Mucosa of stomach (tissue), 1 donor: Measurements from ENCODE around the gene CAMTA1.
"Not testable (repeated sequence)": the region's sequence is repeated elsewhere in the genome, so short reads cannot be mapped to it uniquely, and the experiment has no call there.

Experiments
- H3K27me3 ChIP-seq: one replicate; pipeline ENCODE4 v1.7.0; 2013; ENCODE audit warnings: mild to moderate bottlenecking, low read length; ENCODE audit not compliant: control insufficient read depth, insufficient read depth
- H3K36me3 ChIP-seq: one replicate; pipeline ENCODE4 v1.7.0; 2013; ENCODE audit warnings: low read length; ENCODE audit not compliant: control insufficient read depth, insufficient read depth
- H3K4me1 ChIP-seq: one replicate; pipeline ENCODE4 v1.7.0; 2013; ENCODE audit warnings: mild to moderate bottlenecking, low read length; ENCODE audit not compliant: control insufficient read depth, insufficient read depth
- H3K4me3 ChIP-seq: one replicate; pipeline ENCODE4 v1.7.0; 2013; ENCODE audit warnings: low read length
- H3K9ac ChIP-seq: one replicate; pipeline ENCODE4 v1.7.0; 2013; ENCODE audit warnings: mild to moderate bottlenecking, low read length, moderate library complexity
- H3K9me3 ChIP-seq: one replicate; pipeline ENCODE4 v1.7.0; 2013; ENCODE audit warnings: mild to moderate bottlenecking, low read length, moderate library complexity; ENCODE audit not compliant: control insufficient read depth
- donor health status: Pancreatic carcinoma.

Gene CAMTA1

DNA sequence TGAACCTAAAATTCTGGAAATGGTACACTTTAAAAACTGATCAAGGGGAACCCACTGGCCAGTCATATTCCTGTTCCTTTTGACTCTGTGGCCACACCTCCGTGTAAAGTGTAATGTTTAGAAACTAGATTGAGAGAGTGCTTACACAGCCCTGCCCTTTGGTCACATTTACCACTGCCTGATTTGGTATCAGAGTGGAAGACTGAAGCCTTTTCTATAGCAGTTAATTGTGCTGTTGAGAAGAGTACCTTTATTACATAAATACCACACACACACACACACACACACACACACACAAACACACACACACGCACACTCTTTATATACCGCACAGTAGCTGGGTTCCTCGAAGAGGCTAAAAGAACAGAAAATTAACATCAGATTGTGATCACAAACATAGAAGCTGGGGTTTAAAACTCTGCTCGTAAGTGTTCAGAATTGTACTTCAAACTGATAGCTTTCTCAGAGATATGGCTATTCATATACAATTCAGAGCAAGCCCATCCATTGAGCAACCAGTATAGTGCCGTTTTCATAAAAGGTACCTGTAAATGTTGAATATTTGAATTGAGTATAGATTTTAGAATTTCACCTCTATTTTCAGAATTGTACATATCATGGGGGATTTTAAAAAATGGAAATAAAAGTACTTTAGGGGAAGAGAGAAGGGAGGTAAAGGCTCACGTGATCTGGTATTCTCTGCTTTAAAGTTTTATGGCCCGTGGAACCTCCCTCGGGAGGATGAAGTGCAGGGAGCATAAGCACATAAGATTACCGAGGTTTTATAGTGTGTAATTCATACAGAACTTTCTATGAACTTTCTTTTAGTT, 37.5 kb downstream of the CAMTA1 start:
- H3K27me3 ChIP-seq, result no peaks in the 10 kb centered on the region
- H3K36me3 ChIP-seq, result no peaks in the 10 kb centered on the region
- peak overlapping the region; percentile 66 for H3K9ac ChIP-seq
- H3K4me3 ChIP-seq, result peak overlapping the region; percentile 32
- peaks cover 44% of the 10 kb centered on the region for H3K4me1 ChIP-seq
- no peaks in the 10 kb centered on the region for H3K9me3 ChIP-seq

DNA sequence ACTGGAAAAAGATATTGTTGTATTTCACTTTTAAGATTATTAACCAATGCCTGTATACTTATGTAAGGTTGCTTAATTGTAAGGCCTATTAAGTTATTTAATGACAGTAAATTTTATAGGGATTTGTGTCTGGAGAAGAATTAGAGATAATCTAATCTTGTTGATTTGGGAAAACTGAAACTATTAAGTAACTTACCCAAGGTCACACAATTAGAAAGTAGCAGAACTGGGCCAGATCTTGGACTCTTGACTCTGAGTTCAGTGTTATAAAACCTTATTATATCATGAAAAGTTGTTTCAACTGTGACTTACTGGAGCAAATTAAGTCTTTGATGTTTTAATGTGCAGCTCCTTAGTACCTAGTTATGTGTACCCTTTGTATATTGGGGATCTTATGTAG, 38.5 kb downstream of the CAMTA1 start:
- H3K27me3 ChIP-seq, result no peaks in the 10 kb centered on the region
- H3K4me1 ChIP-seq, result peaks cover 44% of the 10 kb centered on the region
- no peaks in the 10 kb centered on the region for H3K9me3 ChIP-seq
- H3K4me3 ChIP-seq, result no peak overlapping the region
- H3K9ac ChIP-seq, result no peak overlapping the region
- H3K36me3 ChIP-seq, result no peaks in the 10 kb centered on the region

DNA sequence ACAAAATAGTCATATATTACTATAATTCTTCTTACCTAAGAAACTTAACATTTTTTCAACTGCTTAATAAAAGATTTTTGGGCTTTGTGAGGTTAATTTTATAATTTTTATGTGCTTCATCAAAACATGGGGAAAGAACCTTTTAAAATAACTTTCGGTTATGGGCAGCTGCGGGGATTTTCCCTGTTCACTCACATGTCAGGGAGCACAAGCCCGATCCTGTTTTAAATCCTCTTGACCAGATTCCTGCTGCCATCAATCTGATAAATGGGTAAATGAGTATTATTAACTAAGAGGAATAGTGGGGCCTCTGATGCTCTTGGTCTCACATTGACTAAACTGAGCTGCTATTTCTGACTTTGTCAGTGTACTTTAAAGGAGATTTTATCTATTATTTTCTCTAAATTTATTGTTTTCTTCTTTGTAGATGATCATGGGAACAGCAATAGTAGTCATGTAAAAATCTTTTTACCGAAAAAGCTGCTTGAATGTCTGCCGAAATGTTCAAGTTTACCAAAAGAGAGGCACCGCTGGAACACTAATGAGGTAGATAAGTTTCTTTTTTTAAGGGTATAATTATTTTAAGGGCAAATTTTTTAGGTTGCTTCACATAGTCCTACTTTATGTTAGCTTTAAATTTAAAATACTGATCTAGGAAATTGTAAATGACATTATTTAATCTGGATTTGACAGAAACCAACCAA, 39.6 kb downstream of the CAMTA1 start:
- Histone ChIP-seq H3K9ac (no peak overlapping the region), H3K4me1 (peaks cover 43% of the 10 kb centered on the region), H3K36me3 (no peaks in the 10 kb centered on the region), H3K27me3 (no peaks in the 10 kb centered on the region), H3K9me3 (no peaks in the 10 kb centered on the region), H3K4me3 (no peak overlapping the region)

DNA sequence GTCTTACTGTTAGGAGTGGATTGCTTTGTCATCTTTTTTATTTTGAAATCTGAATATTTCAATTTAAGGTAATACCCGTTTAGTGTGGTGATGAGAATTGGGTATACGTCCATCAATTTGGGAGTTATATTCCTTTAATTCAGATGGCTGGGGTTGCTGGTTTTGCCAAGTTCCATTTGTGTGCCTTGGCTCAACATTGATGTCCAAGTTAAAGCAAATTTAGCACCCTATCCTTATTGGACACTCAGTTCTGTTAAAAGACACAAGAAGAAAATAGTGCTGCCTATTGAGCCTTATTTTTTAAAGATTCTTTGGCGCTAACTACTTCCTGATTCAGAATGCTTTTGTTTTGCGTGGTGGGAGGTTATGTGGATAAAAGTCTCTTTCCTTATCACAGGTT, 40.6 kb downstream of the CAMTA1 start:
- no peaks in the 10 kb centered on the region for H3K9me3 ChIP-seq
- peaks cover 33% of the 10 kb centered on the region for H3K4me1 ChIP-seq
- peak overlapping the region; percentile 48 for H3K9ac ChIP-seq
- H3K4me3 ChIP-seq, result no peak overlapping the region
- H3K27me3 ChIP-seq, result no peaks in the 10 kb centered on the region
- no peaks in the 10 kb centered on the region for H3K36me3 ChIP-seq

DNA sequence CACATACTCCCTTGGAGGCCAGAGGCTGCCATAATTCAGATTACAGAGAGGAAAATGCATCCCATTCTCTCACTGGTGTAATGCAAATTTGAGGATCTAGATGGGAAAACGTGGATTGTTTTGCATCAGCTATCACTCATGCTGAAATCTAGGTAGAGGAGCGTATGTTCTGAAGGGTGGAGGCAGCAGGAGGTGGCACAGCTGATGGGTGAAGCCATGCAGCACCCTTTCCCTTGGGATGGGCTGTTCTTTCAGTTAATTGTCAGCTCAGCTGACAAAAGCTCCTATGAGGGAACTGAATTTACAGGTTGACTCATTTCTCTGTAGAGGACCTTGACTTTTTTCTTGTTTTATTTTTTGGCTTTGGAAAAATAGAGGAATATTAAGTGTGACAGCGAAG, 41.8 kb downstream of the CAMTA1 start:
- Histone ChIP-seq H3K9me3 (no peaks in the 10 kb centered on the region), H3K4me3 (no peak overlapping the region), H3K9ac (no peak overlapping the region), H3K36me3 (no peaks in the 10 kb centered on the region), H3K4me1 (peaks cover 21% of the 10 kb centered on the region), H3K27me3 (no peaks in the 10 kb centered on the region)

DNA sequence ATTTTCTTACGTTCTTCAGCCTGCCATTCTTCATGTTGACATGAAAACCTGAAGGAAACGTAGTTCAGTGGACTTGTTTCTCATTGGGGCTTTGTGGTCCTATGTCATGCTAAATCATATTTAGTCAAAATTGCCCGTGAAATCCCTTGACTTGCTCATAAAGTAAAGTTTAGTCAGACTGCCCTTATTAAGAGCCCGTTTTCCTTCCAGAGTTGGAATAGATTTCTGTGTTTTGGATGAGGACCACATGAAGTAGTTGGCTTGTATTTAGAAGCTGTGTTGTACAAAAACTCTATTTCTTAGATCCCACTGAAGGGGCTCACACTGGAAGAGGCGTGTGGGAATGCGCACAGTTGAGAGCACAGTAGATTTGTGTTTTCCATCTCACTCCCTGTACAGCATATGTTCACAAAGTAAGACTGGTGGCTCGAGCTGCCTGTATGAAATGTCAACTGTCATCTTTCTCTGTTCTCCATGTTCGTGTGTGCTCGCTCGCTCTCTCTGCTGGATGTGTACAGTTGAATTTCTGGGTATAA, 42.4 kb downstream of the CAMTA1 start:
- Histone ChIP-seq H3K4me3 (no peak overlapping the region), H3K4me1 (peaks cover 20% of the 10 kb centered on the region), H3K9me3 (no peaks in the 10 kb centered on the region)

DNA sequence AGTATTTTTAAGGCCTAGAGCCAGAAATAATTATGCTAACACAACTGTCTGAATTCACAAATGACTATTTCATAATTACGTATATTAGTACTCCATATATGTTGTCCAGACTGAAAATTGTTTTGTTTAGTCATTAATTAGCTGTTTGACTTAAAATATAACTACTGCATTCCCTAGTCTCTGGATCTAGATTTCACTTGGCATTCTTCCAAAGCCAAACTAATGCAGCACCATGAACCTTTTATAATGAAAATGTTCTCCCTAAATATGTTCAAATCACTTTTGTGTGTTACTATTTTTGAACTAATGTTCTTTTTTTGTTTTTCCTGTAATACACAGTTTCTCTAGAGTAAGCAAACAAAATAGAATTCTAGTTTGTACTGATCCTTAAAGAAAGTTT, 46.1 kb downstream of the CAMTA1 start:
- Histone ChIP-seq H3K9ac (no peak overlapping the region), H3K4me3 (no peak overlapping the region), H3K36me3 (no peaks in the 10 kb centered on the region), H3K4me1 (peaks cover 8% of the 10 kb centered on the region), H3K27me3 (no peaks in the 10 kb centered on the region), H3K9me3 (no peaks in the 10 kb centered on the region)

More for the DNA sequence above, 42.4 kb downstream of the CAMTA1 start:
- Histone ChIP-seq H3K9ac (no peak overlapping the region), H3K36me3 (no peaks in the 10 kb centered on the region), H3K27me3 (no peaks in the 10 kb centered on the region)

DNA sequence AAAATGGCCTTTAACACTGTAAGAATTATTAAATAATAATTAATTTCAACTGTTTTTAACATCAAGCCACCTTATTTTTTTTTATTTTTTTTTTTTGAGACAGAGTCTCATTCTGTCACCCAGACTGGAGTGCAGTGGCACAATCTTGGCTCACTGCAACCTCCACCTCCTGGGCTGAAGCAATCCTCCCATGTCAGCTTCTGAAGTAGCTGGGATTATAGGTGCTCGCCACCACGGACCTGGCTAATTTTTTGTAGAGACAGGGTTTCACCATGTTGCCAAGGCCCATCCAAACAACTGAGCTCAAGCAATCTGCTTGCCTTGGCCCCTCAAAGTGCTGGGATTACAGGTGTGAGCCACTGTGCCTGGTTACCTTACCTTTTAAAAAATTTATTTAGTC, 46.8 kb downstream of the CAMTA1 start:
- H3K27me3 ChIP-seq, H3K9ac ChIP-seq, H3K36me3 ChIP-seq, H3K4me1 ChIP-seq, H3K9me3 ChIP-seq, H3K4me3 ChIP-seq: not testable (repeated sequence)

DNA sequence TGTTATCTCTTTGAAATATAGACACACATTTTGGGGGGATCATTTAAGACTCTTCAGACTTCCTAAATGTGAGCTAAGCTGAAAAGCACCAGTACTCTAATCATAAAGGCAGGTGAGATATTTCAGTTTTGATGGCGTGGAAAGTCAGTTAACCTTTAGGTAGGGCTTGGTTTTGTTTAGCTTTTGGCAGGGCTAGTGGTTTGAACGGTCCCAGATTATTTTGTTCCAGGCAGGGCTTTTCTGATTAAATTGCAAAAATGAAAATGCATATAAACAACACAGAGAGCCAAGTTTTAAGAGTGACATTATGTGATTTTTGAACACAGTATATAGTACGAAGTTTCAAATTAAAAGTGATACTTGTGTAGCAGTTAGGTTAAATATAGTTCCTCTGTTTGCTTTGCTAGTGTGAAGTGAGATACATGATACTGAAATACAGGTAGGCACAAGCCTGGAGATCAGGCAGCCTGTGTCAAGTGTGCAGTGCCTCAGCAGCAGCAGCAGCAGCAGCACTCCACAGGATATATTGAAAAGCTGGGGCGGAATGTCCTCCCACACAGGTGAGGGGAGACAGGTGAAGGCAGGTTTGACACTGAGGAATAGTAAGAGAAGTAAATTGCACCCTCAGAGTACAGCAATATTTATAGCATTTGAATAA, 47.4 kb downstream of the CAMTA1 start:
- Histone ChIP-seq H3K9me3 (no peaks in the 10 kb centered on the region), H3K4me1 (peaks cover 5% of the 10 kb centered on the region), H3K27me3 (no peaks in the 10 kb centered on the region), H3K4me3 (no peak overlapping the region), H3K36me3 (no peaks in the 10 kb centered on the region), H3K9ac (no peak overlapping the region)

DNA sequence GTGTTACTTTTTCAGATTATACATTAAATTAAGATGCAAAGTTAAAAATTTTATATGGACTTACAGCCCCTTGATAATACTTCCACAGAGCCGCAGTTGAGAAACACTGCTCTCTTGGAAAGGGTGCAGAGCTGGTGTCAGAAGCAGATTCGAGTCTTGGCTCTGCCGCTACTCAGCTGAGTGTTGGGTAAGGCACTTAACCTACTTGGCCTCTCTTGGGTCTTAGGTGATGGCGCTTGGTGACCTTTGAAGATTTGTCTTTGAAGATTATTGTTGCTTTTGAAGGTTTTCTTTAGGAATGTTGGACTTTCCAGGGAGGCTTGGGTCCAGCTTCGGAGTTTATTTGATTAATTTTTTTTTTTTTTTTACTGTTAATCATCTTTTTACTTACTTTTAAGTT, 48.5 kb downstream of the CAMTA1 start:
- H3K9ac ChIP-seq, result no peak overlapping the region
- H3K9me3 ChIP-seq, result no peaks in the 10 kb centered on the region
- H3K4me3 ChIP-seq, result no peak overlapping the region
- no peaks in the 10 kb centered on the region for H3K36me3 ChIP-seq
- H3K27me3 ChIP-seq, result no peaks in the 10 kb centered on the region
- peaks cover 5% of the 10 kb centered on the region for H3K4me1 ChIP-seq

DNA sequence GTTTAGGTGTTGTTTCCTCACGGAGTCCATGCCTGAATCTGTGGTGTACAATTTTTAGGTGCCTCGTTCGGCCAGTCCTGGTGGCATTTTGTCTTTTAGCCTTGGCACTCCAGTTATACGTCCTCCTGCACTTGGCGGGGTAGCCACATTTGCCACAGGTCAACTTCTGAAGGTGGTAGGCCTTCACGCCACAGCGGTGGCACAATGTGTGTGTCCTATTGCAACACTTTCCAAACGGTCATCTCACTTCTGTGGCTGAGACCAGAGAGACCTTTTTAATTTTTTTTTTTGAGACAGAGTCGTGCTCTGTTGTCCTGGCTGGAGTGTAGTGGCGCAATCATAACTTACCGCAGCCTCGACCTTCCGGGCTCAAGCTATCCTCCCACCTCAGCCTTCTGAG, 49.1 kb downstream of the CAMTA1 start:
- H3K36me3 ChIP-seq, result no peaks in the 10 kb centered on the region
- H3K27me3 ChIP-seq, result no peaks in the 10 kb centered on the region
- no peak overlapping the region for H3K9ac ChIP-seq
- peaks cover 5% of the 10 kb centered on the region for H3K4me1 ChIP-seq
- no peak overlapping the region for H3K4me3 ChIP-seq
- no peaks in the 10 kb centered on the region for H3K9me3 ChIP-seq

DNA sequence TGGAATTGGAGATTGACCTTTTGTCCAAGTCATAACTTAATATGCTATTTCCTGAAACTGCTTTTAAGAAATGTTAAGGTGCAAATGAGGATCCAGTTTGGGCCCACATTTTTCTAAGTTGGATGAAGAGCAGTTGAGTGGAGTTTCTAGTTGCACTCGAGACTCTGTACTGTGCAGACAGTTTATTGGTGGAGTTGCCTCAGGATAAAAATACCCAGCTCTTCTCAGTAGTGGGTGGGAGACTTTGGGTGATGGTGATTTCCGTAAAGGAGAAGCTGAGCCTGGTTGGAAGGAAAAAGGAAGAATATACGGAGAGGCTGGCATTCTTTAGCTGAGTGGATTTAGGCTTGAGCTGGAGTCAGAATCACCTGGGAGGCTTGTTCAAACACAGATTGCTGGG, 49.9 kb downstream of the CAMTA1 start:
- Histone ChIP-seq H3K36me3 (no peaks in the 10 kb centered on the region), H3K9ac (no peak overlapping the region), H3K4me3 (no peak overlapping the region), H3K9me3 (no peaks in the 10 kb centered on the region), H3K27me3 (no peaks in the 10 kb centered on the region), H3K4me1 (peaks cover 5% of the 10 kb centered on the region)
